HuH-7.5 (cell line): ENCODE data around the gene LPCAT1.

Experiments
- DNase-seq: peaks from one replicate; pipeline ENCODE4 v3.0.0; 2011; ENCODE audit warnings: low spot score

LPCAT1 gene

DNA sequence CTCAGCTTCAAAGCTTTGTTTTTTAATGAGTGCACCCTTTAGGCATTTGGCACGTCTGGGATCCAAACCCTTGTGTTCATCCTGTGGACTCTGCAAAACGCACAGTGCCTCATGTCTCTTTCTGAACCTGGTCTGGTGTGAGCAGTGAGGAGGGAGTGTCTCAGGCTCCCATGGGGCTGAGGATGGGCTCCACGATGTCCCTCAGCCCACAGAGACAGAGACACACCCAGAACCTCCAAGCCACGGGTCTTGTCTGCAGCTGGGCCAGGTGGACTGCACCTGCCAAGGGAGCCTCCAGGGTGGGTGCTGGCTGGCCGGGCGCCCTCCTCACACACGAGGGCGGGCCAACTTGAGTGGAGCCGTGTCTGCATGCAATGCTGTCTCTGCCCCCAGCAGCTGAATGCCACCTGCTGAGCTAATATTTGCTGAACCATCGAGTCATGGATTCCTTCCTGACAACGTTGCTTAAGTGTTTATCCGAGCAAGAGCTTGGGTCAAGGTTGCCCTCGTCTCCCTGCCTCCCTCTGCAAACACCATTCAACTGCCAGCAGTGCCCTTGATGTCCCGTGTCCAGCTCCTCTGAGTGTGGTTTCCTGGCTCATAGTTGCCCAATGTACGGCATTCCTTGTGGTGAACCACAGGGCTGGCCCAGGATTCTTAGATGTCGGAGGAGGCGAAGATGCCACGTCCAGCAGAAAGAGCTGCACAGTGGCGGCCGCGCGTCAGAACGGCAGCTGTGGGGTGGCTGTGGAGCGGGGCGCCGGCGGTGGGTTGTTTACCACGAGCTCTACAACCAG is 31.4 kb upstream of the LPCAT1 start:
- DNase-seq: no peak

DNA sequence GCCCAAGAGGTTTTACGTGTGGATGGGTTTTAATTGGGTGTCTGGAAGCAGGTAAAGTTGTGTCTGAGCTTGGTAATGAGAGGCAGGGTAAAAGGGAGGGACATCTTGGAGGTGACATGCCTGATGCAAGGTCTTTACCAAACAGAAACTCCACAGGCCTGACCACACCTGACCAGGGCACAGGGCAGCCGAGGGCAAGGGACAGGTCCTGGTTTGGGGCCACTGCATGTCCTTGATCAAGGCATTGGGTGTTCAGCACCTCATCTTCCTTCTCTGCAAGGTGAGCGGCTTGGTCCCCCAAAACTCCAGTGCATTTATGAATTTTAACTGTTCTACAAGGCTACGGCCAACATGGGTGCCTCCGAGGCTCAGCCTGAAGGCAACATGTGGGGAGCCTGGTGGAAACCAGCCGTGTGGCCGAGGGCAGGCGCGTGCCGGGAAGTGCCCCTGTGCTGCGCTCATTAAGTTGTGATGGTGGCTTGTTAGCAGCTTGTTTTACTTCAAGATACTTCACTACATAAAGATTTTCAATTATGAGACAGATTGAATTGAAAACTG is 30.7 kb upstream of the LPCAT1 start:
- no peak for DNase-seq

DNA sequence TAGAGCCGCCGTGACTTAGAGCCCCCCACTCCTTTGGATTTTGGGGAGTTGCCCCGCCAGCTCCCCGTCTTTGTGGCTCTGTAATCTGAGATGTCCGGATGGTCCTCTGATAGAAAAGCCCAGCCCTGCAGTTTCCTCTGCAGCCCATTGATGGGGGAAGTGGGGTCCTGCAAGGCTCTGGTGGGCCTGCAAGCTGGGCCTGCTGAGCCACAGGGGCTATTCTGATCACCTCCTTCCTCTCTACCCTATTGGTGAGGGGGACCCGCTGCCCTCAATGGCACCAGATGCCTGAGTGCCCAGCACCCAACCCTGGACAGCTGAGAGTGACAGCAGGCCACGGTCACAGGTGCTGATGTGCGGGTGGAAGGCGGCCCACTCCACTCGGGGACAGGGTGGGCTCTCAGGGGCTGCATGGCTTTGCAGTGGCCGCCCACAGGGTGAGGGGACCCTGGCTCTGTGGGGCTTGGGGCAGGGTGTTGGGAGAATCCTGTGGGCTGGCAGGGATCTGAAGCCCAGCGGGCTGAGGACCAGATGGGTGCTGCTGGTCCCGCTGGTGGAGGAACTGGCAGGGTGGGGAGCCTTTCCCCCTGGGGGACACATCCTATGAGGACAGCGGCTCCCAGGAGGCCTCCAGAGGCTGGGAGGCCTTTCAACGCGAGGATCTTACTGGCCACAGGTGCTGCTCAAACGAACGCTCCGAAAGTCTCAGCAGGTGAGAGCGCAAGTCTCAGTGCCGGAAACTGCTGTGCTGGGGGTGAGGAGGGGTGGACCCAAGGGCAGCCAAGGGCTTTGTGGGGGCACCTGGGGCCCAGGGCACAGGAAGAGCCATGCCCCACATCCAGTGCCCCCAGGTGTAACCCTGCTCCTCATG is 30.0 kb upstream of the LPCAT1 start:
- no peak for DNase-seq

DNA sequence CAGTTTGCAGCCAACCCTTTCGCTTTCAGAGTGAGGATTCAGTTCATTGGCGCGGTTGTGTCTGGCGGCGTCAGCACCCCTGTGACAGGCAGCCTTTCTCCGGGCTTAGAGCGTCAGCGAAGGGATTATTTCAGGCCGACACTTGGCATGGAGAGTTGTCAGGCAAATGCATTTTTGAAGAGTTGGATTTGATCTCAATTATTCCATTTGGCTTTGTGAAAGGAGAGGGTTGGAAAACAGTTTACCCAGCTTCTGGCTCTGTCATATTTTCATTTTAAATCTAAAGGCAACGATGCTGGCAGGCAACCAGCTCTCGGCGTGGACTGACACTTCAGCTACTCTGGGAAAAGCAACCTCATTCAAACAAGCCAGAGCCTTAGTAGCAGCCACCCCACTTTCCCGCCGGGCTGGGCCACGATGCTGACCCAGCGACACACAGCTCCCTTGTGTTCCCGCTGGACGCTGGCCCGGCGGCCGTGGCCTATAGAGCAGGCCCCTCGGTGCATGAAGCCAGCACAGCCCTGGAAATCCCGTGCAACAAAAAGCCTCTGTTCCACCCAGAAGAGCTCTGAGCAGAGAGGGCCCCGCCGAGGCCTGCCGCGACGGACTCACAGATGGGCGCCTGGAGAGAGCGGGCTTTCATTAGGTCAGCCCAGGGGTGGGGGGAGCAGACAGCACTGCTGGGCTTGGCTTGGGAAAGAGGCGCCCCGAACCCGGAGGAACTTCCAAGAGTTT is 28.9 kb upstream of the LPCAT1 start:
- no peak for DNase-seq

DNA sequence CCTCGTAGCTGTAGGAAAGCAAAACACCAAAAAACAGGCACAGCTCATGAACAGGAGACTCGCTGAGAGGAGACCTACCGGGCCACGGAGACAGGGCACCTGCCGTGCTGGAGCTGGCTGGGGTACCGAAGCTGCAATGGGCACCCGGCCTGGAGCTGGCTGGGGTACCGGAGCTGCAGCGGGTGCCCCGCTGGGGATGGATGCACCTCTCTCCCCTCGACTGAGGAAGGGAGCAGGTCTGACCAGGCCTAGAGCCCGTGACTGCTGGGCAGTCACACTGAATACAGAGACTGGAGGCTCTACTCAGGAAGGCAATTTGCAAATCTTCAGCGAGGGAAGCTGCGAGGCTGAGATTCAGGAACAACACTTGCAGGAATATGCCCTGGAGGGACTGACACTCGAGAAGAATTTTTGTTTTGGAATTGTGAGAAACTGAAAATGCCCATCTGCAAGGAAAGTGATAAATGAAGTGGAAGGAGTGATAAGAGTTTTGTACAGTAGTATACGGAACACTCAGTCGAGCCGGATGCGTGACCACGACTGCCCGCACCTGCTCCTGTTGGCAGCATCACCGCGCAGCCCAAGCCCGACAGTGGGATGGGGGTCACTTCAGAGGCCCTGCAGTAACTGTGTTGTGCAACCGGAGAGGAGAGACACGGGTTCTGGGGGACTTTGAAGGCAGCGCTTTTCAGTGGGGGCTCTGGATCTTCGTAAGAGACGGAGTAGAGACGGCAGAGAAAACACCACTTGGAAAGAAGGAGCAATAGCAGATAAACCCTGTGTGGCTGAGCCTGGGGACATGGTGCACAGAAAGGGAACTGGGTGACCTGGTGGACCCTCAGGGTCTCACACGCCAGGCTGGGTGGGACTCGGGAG is 27.9 kb upstream of the LPCAT1 start:
- DNase-seq: no peak

DNA sequence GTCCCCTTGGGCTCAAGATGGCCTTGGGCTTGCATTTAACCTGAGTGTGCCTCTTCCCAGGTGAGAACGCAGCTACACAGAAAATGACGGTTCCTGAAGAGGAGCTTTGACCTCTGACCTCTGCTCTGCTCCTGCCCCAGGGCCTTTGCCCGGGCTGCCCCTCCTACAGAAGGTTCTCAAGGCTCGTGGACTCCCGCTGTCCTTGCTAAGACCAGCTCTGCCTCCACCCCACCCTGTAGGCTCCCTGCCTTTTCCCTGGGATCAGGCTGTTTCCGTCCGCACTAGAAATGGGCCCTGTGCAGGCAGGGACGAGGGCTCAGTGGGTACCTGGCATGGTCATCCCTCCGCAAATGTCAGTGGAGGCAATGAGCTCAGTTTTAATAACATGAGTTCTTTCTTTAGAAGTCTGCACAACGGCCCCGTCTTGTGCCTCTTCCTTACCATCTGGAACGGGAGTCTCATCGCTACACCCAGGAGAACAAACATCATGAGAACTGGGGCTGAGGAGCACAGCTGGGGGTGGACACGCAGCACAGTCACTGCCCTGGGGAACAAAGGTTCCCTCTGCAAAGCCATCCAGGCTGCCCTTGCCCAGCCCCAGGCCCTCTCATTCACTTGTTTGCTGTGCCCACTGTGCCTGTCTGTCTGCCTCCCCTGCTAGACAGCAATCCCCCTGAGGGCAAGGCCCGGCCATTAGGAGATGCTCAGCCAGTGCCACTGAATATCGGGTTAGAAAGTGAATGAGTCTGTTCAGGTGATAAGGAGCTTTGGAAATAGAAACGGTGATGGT is 26.7 kb upstream of the LPCAT1 start:
- no peak for DNase-seq

DNA sequence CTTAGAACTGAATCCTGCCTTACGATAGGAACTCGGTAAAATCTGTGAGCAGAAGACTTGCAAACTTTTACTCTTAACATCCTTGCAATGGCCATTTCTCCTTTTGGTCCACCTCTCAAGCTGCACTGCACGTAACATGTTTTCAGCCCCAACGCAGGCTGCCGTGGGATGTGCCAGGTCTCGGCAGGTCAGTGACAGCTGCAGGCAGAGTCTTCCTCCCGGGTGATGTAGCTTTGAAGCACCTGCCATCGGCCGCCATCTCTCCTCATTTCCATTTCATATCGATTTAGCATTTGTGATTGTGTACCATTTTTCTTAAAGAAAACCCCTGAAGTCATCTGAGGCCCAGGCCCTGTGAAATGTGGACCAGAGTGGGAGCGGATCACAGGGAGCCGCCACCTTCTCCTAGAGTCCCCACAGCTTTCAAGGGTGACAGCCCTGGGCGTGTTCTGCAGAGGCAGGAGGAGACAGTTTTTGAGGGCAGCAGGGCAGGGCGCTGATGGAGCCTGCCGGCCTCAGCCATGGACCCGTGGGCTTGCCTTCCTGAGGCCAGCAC is 25.8 kb upstream of the LPCAT1 start:
- no peak for DNase-seq

DNA sequence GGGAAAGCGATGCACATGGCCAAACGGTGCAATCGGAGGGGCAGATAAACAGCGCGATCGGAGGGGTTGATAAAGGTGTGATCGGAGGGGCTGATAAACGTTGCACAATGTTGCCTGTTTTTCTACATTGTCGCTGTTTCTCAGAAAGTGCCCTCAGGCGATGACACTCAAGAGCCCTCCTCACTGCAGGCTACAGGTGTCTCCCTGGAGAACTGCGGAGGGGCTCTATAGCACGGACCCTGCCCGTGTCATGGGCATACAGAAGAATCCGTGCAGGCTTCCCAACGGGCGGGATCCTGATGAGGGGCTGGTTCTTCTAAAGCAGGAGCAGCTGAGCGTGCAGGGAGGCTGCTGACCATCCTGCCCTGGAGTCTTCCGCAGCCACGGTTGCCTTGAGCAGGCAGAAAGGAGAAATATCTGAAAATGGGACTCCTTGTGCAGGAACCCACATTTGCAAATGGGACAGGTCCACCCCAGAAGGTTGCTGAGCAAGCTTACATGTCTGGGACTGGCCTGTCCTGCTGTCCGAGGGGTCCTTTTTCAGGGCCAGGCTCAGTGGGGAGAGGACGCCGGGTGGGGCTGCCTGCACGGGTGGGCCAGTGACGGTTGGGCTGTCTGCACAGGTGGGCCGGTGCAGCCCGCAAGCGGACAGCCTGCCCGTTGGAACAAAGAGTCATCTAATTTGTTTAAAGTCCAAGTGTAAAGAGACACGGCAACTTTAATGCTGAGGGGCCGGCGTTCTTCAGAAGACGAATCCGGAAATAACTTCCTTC is 25.1 kb upstream of the LPCAT1 start:
- no peak for DNase-seq

DNA sequence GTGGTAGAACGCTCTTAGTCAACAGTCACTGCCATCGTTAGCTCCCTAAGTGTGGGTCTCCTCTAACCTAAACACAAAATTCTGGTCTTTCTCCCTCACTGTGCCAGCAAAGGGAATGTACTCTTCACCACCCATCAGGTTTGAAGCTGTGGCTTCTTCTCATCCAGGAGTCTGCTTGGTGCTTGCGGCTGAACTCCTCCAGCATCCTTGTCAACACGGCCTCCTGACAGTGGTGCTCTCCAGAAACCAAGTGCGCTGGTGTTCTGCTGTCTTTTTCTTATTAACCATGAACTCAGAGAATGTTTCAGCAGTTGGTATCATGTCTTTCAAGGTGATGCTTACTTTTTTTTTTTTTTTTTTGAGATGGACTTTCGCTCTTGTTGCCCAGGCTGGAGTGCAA is 23.9 kb upstream of the LPCAT1 start:
- no peak for DNase-seq

DNA sequence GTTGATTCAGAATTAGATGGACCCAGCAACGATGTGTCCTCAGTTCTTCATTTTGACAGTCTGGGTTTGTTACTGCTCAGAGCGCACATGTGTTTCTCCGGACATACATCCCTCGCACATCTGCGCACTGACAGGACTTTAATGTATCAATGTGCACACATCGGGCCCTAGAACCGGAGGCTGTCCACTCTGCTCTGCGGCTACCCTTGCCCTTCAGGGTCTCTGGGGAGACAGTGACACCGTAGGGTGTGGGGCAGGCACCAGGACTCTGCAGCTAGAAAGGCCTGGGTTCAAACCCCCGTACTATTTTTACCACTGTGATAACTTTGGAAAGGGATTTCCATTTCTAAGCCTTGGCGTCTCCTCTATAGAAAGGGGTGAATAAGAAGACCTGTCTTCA is 23.5 kb upstream of the LPCAT1 start:
- no peak for DNase-seq

DNA sequence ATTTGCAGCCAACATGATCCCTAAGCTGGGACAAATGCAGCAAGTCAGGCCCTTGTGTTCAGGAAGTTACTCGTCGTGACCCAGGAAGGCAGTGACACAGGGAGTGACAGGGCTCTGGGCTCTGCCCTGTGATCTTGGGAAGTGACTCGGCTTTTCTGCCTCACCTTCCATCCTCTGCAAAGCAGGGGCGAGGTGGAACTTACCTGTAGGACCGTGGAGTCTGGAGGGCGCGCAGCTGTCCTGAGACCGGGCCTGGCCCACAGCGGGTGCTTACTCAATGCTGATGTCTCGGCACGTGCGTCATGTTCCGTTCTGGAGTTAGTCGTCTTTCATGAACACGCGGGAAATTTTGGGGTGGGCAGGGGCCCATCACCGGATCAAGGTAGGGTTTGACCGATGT is 22.8 kb upstream of the LPCAT1 start:
- no peak for DNase-seq

DNA sequence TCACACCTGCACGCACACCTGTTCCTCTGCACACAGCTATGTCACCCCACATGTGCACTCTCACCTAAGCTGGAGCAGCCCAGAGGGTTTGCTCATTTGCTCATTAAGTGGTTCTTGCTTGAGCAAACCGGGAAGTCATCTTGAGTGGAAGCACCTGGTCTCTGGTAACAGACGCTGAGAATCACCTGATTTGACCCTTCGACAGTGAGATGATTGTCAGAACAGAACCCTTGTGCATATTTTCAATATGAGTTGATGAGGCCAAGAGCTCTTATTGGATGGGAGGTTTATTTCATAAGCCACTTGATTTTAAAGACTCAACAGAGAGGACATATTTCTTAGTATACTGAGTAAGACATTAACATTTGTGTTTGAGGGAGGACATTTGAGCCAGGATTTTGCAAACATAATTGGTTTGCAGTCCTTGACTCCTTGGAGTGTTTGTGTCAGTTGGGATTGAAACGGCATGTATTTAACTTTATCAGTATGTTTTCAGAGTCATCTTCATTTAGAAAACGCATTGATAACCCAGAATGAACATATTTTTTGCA is 22.1 kb upstream of the LPCAT1 start:
- DNase-seq: no peak

DNA sequence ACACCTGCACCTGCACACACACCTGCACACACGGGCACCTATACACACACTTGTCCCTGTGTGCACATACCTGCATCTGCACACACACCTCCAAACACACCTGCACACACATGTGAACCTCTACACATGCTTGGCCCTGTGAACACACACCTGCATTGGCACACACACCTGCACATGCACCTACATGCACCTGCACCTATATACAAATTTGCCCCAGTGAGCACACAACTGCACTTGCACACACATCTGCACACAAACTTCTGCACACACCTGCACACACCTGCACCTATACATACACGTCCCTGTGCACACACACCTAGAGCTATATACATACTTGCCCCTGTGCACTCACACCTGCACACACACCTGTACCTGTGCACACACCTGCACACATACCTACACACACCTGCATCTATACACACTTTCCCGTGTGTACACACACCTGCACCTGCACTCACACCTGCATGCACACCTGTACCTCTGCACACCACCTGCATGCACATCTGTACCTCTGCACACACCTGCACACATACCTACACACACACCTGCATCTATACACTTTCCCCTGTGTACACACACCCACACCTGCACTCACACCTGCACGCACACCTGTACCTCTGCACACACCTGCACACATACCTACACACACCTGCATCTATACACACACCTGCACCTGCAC is 21.5 kb upstream of the LPCAT1 start:
- DNase-seq: no peak

DNA sequence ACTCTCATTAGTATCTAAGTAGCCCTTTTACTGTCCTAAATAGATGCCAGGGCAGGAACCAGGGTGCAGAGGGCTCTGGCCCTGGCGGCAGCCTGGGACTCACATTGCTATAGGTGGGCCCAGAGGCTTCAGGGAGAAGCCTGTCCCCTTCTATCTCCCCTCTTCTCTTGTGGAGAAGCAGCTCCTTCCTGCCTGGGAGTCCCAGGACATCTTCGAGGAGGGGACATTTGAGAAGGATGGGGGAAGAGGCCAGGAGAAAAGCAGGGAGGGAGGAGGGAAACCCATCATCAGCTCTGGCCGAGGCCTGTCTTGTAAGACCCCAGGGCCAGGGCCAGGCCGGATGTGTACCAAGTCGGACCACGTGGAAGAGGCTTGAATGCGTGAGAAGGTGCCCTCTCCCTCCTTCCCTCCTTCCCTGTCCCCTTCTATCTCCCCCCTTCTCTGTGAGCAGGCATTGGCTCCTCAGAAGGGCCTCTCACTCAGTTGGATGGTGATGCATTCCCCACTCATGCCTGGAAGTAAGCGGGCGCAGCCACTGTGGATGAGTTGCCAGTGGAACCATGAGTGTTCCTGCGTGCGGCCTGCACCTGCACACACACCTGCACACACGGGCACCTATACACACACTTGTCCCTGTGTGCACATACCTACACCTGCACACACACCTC is 20.7 kb upstream of the LPCAT1 start:
- DNase-seq: no peak

DNA sequence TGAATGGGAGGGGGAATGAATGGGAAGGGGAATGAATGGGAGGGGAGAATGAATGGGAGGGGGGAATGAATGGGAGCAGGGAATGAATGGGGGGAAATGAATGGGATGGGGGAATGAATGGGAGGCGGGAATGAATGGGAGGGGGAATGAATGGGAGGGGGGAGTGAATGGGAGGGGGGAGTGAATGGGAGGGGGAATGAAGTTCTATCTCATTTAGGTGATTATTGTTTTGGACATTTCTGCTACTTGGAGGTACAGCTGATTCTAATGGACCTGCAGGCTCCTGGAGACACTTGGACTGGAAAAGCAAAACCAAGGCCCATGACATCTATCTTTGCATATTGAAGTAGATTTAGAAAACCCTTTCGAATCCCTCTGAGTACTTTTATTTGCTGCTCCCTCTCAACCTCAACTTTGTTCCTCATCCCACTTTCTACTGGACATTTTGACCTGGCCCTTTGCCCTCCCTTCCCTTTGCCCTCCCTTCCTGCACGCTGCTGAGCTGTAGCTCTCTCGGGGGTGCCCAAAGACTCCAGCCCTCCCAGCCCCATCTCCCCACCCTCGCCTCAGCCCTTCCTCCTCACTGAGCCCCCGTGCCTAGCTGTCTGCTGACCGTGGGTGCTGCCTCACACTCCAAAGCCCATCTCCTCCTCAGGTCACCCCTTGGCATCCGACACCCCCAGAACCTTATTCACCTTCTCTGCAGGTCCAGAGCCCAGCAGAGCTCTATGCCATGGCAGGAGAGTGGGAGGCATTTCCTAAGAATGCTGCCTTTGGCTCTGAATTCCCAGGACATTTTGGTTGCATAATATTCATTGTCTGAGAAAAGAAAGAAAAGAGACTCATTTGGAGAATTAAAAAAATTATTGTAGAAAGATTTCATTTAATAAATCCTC is 19.9 kb upstream of the LPCAT1 start:
- no peak for DNase-seq

DNA sequence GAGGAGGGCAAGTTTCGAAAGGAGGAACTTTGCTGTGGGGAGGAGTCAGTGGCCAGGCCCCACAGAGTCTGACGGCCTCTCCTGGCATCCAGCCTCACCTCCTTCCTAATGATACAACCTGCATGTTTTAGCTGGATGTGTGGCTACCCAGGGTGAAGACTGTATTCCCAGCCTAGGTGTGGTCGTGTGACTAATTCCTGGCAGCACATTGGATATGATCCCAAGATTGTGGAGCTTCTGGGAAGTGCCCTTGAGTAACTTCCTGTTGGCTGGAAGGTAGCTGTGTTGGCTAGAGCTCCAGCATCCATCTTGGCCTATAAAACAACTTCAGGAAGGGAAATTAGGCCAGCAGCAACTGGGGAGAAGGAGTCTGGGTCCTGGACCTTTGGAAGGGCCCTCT is 19.0 kb upstream of the LPCAT1 start:
- no peak for DNase-seq
